ENCODE data around the gene ANKRD13C.
"Not testable (repeated sequence)": the region's sequence is repeated elsewhere in the genome, so short reads cannot be mapped to it uniquely, and the experiment has no call there.

ANKRD13C gene

DNA sequence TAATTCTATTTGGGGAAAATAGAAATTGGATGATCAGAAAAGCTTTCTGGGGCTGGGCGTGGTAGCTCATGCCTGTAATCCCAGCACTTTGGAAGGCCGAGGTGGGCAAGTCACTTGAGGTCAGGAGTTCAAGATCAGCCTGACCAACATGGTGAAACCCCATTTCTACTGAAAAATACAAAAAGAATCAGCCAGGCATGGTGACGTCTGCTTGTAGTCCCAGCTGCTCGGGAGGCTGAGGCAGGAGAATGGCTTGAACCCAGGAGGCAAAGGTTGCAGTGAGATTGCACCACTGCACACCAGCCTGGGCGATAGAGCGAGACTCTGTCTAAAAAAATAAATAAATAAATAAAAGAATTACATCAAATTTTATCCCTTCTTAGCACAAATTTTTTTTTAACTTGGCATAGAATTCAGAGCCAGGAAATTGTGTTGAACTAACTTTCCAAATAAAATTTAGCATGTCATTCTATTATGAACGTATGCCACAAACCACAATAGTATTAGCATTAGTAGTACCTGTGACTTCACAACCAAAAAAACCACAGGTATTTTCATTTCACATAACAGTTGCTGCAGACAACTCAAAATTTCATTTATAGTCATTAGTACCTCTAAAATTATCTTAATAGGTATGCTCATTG lies 4.5 kb upstream of the ANKRD13C start:
- no peak for DNase-seq

DNA sequence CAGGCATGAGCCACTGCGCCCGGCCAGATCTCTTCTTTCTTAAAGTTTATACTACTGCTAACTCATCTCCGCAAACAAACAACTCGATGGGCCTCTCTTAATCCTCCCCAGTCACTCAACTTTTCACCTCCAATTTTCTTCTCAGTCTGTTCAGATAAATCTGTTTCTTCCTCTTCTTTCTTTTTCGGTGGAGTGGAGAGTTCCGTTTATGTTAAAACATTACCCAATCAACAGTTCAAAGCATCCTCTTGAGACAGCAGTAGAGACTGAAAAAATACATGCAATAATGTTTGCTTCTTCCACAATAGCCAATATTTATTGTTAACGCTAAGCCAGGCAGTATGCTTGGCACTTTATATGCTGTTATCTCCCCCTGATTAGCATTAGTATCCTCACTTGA lies 1.4 kb upstream of the ANKRD13C start:
- DNase-seq = peak; percentile 21

DNA sequence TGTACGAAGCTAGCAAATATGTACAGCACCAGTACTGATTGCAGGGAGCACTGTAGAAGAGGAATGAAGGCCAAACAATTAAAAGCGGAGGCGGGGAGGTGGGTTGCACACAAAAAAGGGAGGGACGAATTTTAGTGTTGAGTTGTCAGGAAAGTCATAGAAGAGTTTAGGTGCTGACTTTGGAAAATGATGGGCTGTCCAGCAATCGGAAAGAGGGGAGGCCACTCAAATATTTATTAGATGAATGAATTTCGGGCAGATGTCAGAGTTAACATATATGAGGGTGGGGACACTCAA lies 537 bp upstream of the ANKRD13C start:
- no peak for DNase-seq

DNA sequence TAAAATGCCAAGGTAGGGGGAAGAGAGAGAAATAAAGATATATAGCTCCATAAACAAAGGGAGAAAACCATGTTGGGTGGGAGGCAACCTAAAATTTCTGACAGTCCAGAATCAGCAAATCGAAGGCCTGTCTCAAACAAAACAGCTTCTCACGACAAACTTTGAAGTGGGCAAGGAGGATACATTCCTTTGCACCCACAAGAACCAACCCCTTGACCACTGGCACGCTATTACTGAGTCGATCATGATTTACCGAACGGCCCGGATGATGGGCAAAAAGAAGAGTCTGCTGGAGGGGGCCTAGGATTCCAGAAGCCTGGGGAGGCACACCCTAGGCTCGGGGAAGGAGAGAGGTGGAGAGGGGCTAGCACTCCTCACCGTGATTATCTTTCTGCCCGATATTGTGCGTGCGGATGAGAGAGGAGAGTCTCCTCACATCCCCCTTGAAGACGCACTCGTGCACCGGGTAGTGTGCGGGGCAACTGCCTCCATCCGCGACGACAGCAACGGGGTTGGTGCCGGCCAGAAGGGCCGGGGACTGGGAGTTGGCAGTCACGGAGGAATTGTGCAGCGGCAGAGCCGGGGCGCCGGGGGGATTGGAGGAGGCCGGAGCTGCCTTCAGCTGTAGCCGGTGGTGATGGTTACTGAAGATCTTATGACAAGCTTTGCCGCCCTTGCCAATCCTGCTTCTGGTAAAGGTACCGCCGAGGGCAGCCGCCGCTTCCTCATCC lies 756 bp downstream of the ANKRD13C start:
- peak; percentile 7 for DNase-seq

DNA sequence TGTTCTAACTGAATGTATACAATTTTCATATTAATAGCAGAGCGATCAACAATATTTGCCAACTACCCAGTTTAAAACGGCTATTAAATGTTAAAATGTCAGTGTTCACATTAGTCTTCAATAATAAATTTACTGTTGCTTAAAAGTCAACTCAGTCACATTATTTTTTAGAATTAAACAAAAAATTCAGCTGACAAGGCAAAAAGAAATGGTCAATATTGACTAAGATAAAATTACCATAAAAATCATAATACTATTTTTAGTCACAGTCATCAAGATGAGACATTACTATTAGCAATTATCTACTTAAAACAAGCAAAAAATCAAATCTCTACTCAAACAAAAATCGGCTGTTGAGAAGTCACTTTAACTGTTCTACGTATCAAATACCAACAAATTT lies 1.5 kb downstream of the ANKRD13C start:
- no peak for DNase-seq

DNA sequence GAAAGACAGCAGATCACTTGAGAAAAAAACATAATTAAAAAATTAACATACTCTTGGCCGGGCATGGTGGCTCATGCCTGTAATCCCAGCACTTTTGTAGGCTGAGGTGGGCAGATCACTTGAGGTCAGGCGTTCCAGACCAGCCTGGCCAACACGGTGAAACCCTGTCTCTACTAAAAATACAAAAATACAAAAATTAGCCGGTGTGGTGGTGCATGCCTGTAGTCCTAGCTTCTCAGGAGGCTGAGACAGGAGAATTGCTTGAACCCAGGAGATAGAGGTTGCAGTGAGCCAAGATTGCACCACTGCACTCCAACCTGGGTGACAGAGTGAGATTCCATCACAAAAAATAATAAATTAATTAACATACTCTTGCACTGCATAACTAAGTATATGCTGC lies 4.7 kb downstream of the ANKRD13C start:
- not testable (repeated sequence) for DNase-seq

DNA sequence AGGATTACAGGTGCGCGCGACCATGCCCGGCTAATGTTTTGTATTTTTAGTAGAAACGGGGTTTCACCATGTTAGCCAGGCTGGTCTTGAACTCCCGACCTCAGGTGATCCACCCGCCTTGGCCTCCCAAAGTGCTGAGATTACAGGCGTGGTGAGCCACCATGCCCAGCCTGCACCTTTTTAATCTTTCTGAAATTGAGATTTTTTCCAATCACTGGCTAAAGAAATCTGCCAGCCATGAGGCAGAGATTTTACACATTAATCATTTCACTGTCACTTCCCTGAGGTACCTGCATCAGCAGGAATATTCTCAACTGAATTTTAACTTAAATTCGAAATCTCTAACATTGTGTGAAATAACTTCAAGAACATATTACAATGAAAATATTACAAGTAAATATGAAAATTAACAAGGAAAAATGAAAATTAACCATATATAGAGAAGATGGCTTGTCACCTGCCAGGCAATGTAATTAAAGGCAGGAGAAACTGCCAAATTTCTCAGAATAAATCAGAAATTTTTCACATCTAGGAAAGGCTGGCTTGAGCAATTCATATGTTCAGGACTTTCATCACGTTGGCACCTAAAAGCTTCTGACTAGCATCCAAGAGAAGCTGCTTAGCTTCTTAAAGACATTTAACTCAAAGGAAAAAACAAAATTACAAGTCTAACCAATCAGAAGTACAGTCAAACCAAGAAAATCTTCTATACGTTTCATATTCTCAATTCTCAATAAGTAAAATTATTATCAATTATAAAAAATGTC lies 5.9 kb downstream of the ANKRD13C start:
- DNase-seq = no peak

DNA sequence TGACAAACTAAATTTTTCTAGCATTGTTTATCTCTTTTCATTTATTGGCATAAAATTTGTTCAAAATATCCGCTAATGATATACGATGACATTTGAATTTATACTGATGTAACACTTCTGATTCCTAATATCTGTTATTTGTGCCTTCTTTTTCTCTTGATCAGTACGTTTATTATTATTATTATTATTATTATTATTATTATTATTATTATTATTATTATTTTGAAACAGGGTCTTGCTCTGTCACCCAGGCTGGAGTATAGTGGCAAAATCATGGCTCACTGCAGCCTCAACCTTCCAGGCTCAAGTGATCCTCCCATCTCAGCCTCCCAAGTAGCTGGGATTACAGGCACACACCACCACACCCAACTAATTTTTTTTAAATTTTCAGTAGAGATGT lies 14.9 kb downstream of the ANKRD13C start:
- not testable (repeated sequence) for DNase-seq

DNA sequence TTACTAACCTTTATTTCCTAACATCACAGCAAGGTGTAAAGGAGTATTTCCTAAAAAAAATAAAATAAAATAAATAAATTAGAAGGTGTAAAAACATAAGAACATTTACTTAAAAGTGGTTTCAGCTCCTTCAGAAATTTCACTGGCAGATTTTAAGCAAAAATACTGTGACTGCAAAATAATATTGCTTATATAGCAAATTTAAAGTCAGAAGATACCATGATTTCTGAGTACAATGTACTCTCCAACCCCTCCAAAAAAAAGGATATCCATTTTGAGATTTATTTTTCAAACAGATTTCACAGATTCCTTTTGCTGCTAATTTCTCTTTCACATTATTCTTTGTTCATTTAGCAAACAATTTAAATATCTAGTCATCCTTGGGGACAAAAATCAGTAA lies 18.5 kb downstream of the ANKRD13C start:
- DNase-seq = no peak

DNA sequence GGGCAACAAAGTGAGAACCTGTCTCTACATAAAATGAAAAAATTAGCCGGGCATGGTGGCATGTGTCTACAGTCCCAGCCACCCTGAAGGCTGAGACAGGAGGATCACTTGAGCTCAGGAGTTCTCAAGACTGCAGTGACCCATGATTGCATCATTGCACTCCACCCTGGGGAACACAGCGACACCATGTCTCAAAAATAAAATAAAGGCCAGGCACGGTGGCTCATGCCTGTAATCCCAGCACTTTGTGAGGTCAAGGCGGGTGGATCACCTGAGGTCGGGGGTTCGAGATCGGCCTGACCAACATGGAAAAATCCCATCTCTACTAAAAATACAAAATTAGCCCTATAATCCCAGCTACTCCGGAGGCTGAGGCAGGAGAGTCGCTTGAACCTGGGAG lies 20.1 kb downstream of the ANKRD13C start:
- no peak for DNase-seq

DNA sequence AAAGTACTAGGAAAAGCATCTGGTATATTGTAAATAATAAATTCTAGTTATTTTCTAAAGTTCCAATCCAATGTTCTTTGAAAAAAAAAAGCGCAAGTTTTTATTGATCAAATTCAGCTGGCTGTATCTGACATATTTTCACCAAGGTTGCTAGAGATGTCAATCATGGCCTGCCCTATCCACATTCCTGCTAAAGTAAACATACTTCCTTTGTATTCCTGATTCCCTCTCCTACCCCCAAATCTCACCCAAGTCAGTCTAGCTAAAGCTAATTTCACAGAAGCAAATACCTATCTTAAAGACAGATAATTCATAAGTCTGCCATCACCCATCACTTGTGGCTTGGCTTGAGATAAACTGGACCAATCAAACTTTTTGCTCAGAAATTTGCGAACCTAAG lies 21.3 kb downstream of the ANKRD13C start:
- no peak for DNase-seq

DNA sequence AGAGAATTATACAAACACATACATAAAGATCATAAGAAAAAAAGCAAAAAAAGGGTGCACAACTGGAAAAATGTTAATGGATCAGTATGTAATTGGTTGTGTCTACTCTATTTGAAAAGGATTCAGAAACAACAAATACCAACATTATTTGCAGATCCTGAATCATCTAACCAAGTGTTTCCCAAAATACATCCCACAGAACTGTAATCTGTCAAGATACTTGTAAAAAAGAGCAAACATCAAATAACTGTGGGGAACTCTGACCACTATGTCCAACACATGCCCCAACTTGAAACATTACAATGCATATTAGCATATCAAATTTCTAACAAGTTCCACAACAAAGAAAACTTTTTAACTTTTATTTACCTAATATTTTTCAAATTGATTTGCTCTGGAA lies 22.6 kb downstream of the ANKRD13C start:
- DNase-seq = no peak

DNA sequence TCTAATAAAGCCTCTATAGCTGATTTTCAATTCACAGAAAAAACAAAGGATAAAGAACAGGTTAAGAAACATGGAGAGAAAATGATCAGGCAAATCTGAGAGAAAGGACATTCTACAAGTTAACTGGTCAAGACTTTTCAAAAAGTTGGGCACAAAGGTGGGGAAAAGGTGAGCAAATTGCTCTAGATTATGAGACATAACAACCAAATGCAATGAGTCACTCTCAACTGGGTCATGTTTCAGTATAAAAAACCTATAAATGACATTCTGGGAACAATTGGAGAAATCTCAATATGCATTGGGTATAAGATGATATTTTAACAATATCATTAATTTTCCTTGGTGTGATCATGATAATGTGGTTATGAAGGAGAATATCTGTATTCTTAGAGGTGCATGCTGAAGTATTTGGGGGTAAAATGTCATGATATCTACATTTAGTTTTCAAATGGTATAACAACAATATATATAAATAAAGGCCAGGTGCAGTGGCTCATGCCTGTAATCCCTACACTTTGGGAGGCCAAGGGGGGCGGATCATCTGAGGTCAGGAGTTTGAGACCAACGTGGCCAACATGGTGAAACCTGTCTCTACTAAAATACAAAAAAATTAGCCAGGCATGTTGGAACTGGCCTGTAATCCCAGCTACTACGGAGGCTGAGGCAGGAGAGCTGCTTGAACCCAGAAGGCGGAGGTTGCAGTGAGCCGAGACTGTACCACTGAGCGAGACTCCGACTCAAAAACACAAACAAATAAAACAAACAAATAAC lies 27.0 kb downstream of the ANKRD13C start:
- no peak for DNase-seq

DNA sequence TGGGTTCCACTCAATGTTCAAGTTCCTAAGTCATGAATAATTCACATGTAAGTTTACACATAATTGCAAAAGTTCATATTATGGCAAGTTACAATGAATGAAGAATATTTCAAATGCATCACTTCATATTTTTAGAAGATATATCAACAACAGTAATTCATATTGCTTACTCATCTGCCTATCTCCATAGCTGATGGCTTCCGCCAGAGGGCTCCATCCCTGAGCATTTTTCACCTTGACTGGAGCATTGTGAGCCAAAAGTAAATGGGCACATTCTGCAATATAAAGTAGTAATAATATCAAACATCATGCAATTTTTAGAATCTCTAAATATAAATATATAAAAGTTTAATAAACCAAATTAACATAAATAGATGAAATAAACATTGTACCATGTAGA lies 29.8 kb downstream of the ANKRD13C start:
- DNase-seq = no peak

DNA sequence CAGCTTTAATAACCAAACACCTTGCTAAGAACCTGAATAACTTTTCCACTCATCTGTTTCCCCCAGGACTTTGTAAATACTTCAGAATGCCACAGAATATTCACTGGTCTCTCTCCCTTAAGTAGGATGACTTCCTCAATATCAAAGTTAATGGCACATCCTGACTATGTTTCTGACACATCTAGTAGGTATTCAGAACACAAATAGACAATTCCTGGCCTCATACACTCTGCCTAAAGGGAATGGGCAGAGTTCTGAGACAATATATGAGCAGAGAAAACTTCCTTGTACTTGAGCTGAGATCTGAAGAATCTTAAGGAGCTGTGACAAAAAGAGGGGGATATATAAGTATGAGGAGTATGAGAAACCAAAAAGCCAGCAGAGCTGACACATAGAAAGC lies 34.8 kb downstream of the ANKRD13C start:
- no peak for DNase-seq

DNA sequence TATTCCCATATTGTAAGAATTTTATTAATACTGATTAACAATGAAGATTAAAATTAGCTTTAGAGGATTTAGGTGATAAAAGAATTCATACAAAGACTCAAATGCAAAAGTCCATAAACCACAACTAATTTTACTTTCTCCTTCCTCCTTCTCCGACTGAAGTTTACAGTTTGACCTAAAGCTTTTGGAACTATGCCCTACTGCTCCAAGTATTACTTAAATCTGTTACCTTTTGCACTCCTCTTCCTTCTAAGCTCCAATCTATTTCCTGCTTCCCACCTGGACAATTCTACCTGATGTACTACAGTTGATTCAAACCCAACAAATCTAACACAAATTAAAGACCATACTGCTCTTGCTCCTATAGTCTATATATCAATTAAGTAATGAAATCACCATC lies 36.3 kb downstream of the ANKRD13C start:
- DNase-seq = no peak

DNA sequence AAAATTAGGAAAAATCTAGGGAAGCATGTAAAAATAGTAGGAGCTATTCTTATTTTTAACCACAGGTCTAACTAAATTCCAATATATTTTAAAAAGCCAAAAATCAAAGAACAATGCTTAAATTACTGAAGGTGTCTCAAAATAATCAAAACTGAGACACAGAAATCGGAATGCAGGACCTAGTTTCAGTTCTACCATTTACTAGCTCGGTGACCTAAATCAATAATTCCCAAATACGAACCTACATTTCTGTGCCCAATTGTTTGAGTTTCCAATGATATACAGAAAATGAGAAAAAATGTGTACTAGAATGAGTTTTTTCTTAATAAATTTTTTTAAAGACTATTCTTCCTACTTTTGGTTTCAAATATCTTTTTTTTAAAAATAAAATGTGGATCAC lies 37.4 kb downstream of the ANKRD13C start:
- no peak for DNase-seq

DNA sequence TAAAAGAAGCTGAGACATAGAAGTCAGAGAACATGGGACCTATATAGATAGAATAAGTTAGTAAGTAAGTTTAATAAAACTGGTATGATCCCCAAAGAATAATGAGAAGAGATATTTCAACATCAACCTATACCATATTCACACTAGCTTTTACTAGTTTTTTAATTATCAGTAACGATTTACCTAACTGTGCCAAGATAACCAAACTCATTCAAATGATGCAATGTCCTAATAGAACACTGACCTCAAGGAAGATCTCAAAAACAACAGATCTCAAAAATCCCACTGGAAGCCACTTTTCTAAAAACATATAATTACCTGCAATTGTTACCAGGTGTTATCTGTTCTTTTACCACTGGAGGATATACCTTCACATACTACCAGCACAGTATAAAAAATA lies 38.7 kb downstream of the ANKRD13C start:
- DNase-seq = no peak

DNA sequence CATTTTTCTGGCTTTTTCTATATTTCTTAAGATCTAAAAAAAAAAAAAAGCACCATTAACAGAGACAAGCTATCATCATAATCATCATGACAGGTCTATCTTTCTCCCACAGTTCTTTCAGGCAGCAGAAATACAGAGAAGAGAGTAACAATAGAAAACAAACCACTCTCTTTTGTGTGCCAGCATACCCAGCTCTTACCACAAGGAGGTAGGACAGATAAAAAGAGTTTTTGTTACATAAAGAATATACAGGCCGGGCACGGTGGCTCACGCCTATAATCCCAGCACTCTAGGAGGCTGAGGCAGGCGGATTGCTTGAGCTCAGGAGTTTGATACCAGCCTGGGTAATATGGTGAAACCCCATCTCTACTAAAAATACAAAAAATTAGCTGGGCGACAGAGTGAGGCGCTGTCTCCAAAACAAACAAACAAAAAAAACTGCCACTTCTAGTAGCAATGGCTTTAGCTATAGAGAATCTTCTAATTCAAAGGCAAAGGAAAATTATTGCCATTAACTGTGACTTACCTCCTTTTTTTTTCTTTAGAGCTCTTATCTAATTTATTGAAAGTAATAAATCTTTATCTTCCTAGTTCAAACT lies 39.7 kb downstream of the ANKRD13C start:
- DNase-seq = no peak

DNA sequence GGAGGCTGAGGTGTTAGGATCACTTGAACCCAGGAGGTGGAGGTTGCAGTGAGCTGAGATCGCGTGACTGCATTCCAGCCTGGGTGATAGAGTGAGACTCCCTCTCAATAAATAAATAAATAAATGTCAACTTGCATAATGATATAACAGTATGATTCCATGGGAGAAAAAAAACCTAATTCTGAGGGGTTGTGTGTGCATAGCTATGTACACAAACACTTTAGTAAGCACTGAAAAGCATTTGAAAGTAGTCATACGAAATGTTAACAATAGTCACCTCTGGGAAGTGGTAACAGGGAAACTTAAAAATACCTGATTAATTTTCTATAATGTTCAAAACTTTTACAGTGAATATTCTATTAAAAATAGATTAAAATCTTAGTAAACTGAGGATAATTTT lies 43.2 kb downstream of the ANKRD13C start:
- DNase-seq = no peak

DNA sequence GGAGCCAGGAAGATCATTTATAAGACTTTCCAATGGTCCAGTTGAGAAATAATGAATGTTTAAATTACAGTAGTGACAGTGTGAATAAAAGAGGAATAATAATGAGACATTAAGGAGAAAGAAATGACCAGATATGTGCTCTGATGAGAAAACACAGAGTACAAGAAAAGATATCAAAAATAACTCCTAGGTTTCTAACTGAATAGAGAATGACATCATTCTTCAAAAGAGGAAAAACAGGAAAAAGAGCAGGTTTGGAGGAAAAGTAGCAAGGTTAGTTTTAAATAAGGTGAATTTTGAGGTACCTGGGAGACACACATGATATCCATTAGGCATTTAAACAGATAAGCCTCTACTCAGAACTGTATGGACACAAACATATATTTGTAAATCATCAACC lies 55.0 kb downstream of the ANKRD13C start:
- no peak for DNase-seq

DNA sequence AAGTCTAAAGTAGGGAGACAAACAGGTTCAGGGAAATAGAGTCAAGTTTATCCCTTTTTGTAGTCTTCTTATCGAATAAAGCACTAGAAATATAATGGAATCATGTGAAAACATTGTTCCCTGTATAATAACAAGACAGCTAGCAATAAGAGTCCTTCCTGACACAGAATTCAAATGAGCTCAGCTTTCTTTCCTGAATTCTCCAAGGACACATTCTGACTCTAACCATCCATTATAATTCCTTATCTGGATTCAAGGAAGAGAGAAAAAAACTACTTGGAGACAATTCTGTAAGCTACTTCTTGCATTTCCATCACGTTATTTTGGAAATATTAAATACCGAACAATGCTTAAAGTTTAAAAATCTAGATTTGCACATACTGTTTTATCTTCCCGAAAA lies 58.8 kb downstream of the ANKRD13C start:
- no peak for DNase-seq

DNA sequence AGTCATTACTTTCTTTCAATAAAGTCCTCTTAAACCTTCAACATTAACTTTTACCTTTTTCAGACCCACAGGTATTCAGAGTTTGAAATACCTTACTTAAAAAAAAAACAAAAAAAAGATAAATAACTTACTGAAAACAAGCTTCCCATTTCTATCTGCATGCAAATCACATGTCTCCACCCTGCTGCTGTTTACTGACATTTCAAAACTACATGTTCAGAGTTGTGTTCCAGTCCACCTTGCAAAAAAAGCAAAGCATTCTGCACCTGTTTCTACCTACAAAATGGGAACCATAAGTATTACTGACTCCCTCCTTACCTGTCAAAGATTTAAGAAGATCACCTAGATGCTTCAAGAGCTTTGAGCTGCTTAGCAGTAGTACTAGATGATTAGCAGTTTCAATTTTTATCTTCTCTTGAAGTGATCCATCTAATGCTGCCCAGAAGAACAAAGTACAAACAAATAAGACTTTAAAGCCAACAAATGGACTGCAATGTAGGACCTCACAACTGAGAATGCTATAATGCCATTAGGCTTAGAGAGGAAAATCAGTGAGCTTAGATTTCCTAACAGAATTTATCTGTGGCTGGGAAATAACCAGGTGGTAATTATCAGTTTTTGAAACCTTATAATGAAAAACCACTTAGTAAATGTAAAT lies 61.2 kb downstream of the ANKRD13C start:
- DNase-seq = no peak
